DOHH2 (cell line): Measurements from ENCODE around the gene STUM.
"Not testable (repeated sequence)": the region's sequence is repeated elsewhere in the genome, so short reads cannot be mapped to it uniquely, and the experiment has no call there.

ENCODE experiments used
- H3F3A ChIP-seq: fragments of 200-600 bp; sonication (generic), shearing (Covaris generic); 2 replicates; pipeline ENCODE4 v1.6.0; 2016; ENCODE audit warnings: antibody characterized with exemption, mild to moderate bottlenecking; ENCODE audit not compliant: control insufficient read depth, insufficient read depth
- H3K27ac ChIP-seq: fragments of 200-600 bp; sonication (generic); 2 replicates; pipeline ENCODE4 v1.5.1; 2014; ENCODE audit warnings: low read depth, mild to moderate bottlenecking, low read length, moderate library complexity
- H3K27me3 ChIP-seq: fragments of 200-600 bp; sonication (generic); 2 replicates; pipeline ENCODE4 v1.6.1; 2014; ENCODE audit warnings: mild to moderate bottlenecking, low read length, mixed read lengths; ENCODE audit not compliant: control insufficient read depth
- H3K36me3 ChIP-seq: fragments of 200-600 bp; sonication (generic); 2 replicates; pipeline ENCODE4 v1.6.1; 2014; ENCODE audit warnings: mild to moderate bottlenecking, low read length, moderate library complexity, mixed read lengths; ENCODE audit not compliant: control insufficient read depth
- H3K4me1 ChIP-seq: fragments of 200-600 bp; sonication (generic); 2 replicates; pipeline ENCODE4 v1.6.1; 2014; ENCODE audit warnings: mild to moderate bottlenecking, low read length, mixed read lengths; ENCODE audit not compliant: control insufficient read depth
- H3K4me2 ChIP-seq: fragments of 200-600 bp; sonication (generic); 2 replicates; pipeline ENCODE4 v1.6.0; 2014; ENCODE audit warnings: mild to moderate bottlenecking, low read length, moderate library complexity
- H3K4me3 ChIP-seq: fragments of 200-600 bp; sonication (generic); 2 replicates; pipeline ENCODE4 v1.5.1; 2014; ENCODE audit warnings: mild to moderate bottlenecking, low read length, mixed read lengths
- H3K79me2 ChIP-seq: fragments of 200-600 bp; sonication (generic); 2 replicates; pipeline ENCODE4 v1.6.1; 2014; ENCODE audit warnings: mild to moderate bottlenecking, low read length, mixed read lengths; ENCODE audit not compliant: control insufficient read depth
- H3K9me2 ChIP-seq: fragments of 200-600 bp; sonication (generic); replicated peaks from 2 replicates; pipeline ENCODE4 v1.6.1; 2014; ENCODE audit warnings: mild to moderate bottlenecking, low read length, mixed read lengths; ENCODE audit not compliant: control insufficient read depth
- H3K9me3 ChIP-seq: fragments of 200-600 bp; sonication (generic); 2 replicates; pipeline ENCODE4 v1.6.1; 2014; ENCODE audit warnings: antibody characterized with exemption, low read length, mixed read lengths; ENCODE audit not compliant: control insufficient read depth, insufficient read depth
- H4K20me1 ChIP-seq: fragments of 200-600 bp; sonication (generic); 2 replicates; pipeline ENCODE4 v1.6.0; 2014; ENCODE audit warnings: low read depth, mild to moderate bottlenecking, antibody characterized with exemption, low read length, moderate library complexity; ENCODE audit not compliant: control insufficient read depth, insufficient read depth
- CTCF ChIP-seq: fragments of 200-600 bp; sonication (generic); IDR thresholded peaks from one replicate; pipeline ENCODE4 v1.5.1; 2014; ENCODE audit warnings: antibody characterized with exemption, mild to moderate bottlenecking, low read depth, low read length; ENCODE audit not compliant: poor library complexity, severe bottlenecking
- EZH2phosphoT487 ChIP-seq: fragments of 200-600 bp; sonication (generic); IDR thresholded peaks from 2 replicates; pipeline ENCODE4 v1.6.1; 2017; ENCODE audit warnings: borderline replicate concordance, mild to moderate bottlenecking, antibody characterized with exemption, low read length, moderate library complexity, mixed read lengths

STUM gene

GRCh38 chr1:226616636-226617035 is 68.1 kb downstream of the STUM start:
- H3K27ac ChIP-seq, result no peak overlapping the region
- peaks cover 3% of the 10 kb centered on the region; the same call in 1 of the 2 replicates for H3K4me1 ChIP-seq
- no peaks in the 10 kb centered on the region for H3K9me2 ChIP-seq
- peaks cover 3% of the 10 kb centered on the region; the same call in 1 of the 2 replicates for H3K27me3 ChIP-seq
- H3K4me3 ChIP-seq, result no peak overlapping the region
- no peaks in the 10 kb centered on the region for H3K79me2 ChIP-seq
- no peaks in the 10 kb centered on the region for H3F3A ChIP-seq
- no peaks in the 10 kb centered on the region for H4K20me1 ChIP-seq
- no peak for TF ChIP-seq EZH2phosphoT487
- TF ChIP-seq CTCF, result no peak
- H3K4me2 ChIP-seq, result no peak overlapping the region
- no peaks in the 10 kb centered on the region for H3K9me3 ChIP-seq
- H3K36me3 ChIP-seq, result no peaks in the 10 kb centered on the region

- Histone ChIP-seq H3K4me1 (peaks cover 3% of the 10 kb centered on the region; the same call in 1 of the 2 replicates), H3K4me2 (no peak overlapping the region), H3K4me3 (no peak overlapping the region), H3K79me2 (no peaks in the 10 kb centered on the region), H3K9me3 (no peaks in the 10 kb centered on the region), H3K27ac (no peak overlapping the region), H3K36me3 (no peaks in the 10 kb centered on the region), H3K9me2 (no peaks in the 10 kb centered on the region), H3K27me3 (peaks cover 3% of the 10 kb centered on the region; the same call in 1 of the 2 replicates), H4K20me1 (no peaks in the 10 kb centered on the region), H3F3A (no peaks in the 10 kb centered on the region)
- TF ChIP-seq CTCF (no peak), EZH2phosphoT487 (no peak)
These were observed 68.5 kb downstream of the STUM start for GRCh38 chr1:226617109-226617508.

GRCh38 chr1:226617719-226618118 is 69.2 kb downstream of the STUM start:
- not testable (repeated sequence) for H3F3A ChIP-seq, H3K79me2 ChIP-seq, H3K36me3 ChIP-seq, H3K9me3 ChIP-seq, H3K27ac ChIP-seq, H3K4me2 ChIP-seq, H3K9me2 ChIP-seq, H3K4me1 ChIP-seq, H3K27me3 ChIP-seq, H3K4me3 ChIP-seq, H4K20me1 ChIP-seq

GRCh38 chr1:226618380-226618779 is 69.8 kb downstream of the STUM start:
- H3K27ac ChIP-seq, result no peak overlapping the region
- H3F3A ChIP-seq, result no peaks in the 10 kb centered on the region
- no peaks in the 10 kb centered on the region for H3K9me3 ChIP-seq
- H3K36me3 ChIP-seq, result no peaks in the 10 kb centered on the region
- H3K4me1 ChIP-seq, result peaks cover 3% of the 10 kb centered on the region; the same call in 1 of the 2 replicates
- no peaks in the 10 kb centered on the region for H4K20me1 ChIP-seq
- no peaks in the 10 kb centered on the region for H3K9me2 ChIP-seq
- peaks cover 3% of the 10 kb centered on the region; the same call in 1 of the 2 replicates for H3K27me3 ChIP-seq
- no peak for TF ChIP-seq CTCF
- no peak overlapping the region for H3K4me2 ChIP-seq
- H3K4me3 ChIP-seq, result no peak overlapping the region
- H3K79me2 ChIP-seq, result no peaks in the 10 kb centered on the region
